H1 (cell line): Measurements from ENCODE around the gene ASAP3. TPM values are rescaled to one million over a fixed set of nuclear protein-coding genes. Genes with fewer than 3 reads are reported as not detected.
A peak's percentile ranks its signal among the peaks of the same experiment; 100 is the strongest.

Experiments used
- CTCF ChIA-PET: fragments of 300-600 bp; sonication (Branson Sonifier 250); formaldehyde crosslinking; loops from one replicate; lab custom pipeline; 2021; ENCODE audit not compliant: partially characterized antibody; lab: Charles Lee
- POLR2A ChIA-PET: fragments of 300-600 bp; sonication (Branson Sonifier 250); formaldehyde crosslinking; loops from one replicate; lab custom pipeline; 2021; ENCODE audit warnings: inconsistent platforms; ENCODE audit not compliant: partially characterized antibody; lab: Charles Lee
- DNase-seq, 2 experiments: peaks; one replicate each; pipeline versions ENCODE4 v3.0.0 to v3.0.0-alpha.2; 2010 to 2022; ENCODE audit warnings: low spot score in 2 of 2, low read depth in 1 of 2, mixed read lengths in 1 of 2
- FAIRE-seq: peaks from 2 replicates; lab custom pipeline; 2011; peaks lifted over from hg19 to GRCh38; lab: Jason Lieb, UNC
- H2AFZ ChIP-seq: 2 replicates; pipeline ENCODE4 v1.8.1; 2012; ENCODE audit warnings: low read length, inconsistent platforms
- H2AK5ac ChIP-seq: 2 replicates; pipeline ENCODE4 v1.6.1; 2013; ENCODE audit warnings: low read depth, low read length
- H2BK120ac ChIP-seq: replicated peaks from 2 replicates; pipeline ENCODE3; 2013; ENCODE audit warnings: low read depth, low read length, inconsistent platforms
- H2BK12ac ChIP-seq: 2 replicates; pipeline ENCODE4 v1.6.1; 2013; ENCODE audit warnings: low read depth, low read length
- H2BK15ac ChIP-seq: 2 replicates; pipeline ENCODE4 v1.6.1; 2013; ENCODE audit warnings: low read length
- H2BK20ac ChIP-seq: 2 replicates; pipeline ENCODE4 v1.6.1; 2013; ENCODE audit warnings: low read length
- H2BK5ac ChIP-seq: 2 replicates; pipeline ENCODE4 v1.6.1; 2013; ENCODE audit warnings: low read depth, low read length
- H3K14ac ChIP-seq: 2 replicates; pipeline ENCODE4 v1.6.1; 2013; ENCODE audit warnings: inconsistent platforms; ENCODE audit not compliant: insufficient read length
- H3K18ac ChIP-seq: 2 replicates; pipeline ENCODE4 v1.6.1; 2013; ENCODE audit warnings: low read length; ENCODE audit errors: extremely low read depth
- H3K23ac ChIP-seq: 2 replicates; pipeline ENCODE4 v1.6.1; 2013; ENCODE audit warnings: inconsistent platforms; ENCODE audit not compliant: insufficient read length
- H3K23me2 ChIP-seq: 2 replicates; pipeline ENCODE4 v1.6.1; 2013; ENCODE audit warnings: low read depth, low read length
- H3K27ac ChIP-seq: 2 replicates; pipeline ENCODE4 v1.6.1; 2011; ENCODE audit warnings: low read depth, low read length, inconsistent platforms
- H3K27me3 ChIP-seq, 4 experiments: replicated peaks in 1 of 4; 1 replicate in 1 of 4; 2 replicates in 3 of 4; pipeline versions ENCODE4 v1.6.1 to v1.8.1; 2011 to 2013; ENCODE audit warnings: low read length in 3 of 4, mild to moderate bottlenecking in 3 of 4, inconsistent platforms in 2 of 4, mixed read lengths in 2 of 4, moderate library complexity in 1 of 4; ENCODE audit not compliant: control insufficient read depth in 3 of 4, insufficient read depth in 3 of 4; ENCODE audit errors: extremely low read depth in 1 of 4
- H3K36me3 ChIP-seq, 4 experiments: 2 replicates each; pipeline versions ENCODE4 v1.6.1 to v1.8.1; 2011 to 2013; ENCODE audit warnings: mild to moderate bottlenecking in 4 of 4, low read length in 3 of 4, moderate library complexity in 2 of 4, control low read depth in 1 of 4, inconsistent platforms in 1 of 4; ENCODE audit not compliant: insufficient read depth in 4 of 4, control insufficient read depth in 2 of 4
- H3K4ac ChIP-seq: replicated peaks from 2 replicates; pipeline ENCODE3; 2013; ENCODE audit warnings: low read length, low read depth, mixed read lengths, inconsistent platforms; ENCODE audit not compliant: insufficient read length
- H3K4me1 ChIP-seq, 4 experiments: replicated peaks in 1 of 4; 1 replicate in 1 of 4; 2 replicates in 3 of 4; pipeline versions ENCODE4 v1.6.1 to v1.8.1; 2011 to 2013; ENCODE audit warnings: low read length in 3 of 4, inconsistent platforms in 2 of 4, mixed read lengths in 1 of 4; ENCODE audit not compliant: insufficient read depth in 4 of 4, control insufficient read depth in 3 of 4
- H3K4me2 ChIP-seq, 2 experiments: 2 replicates each; pipeline versions ENCODE4 v1.6.1 to v1.8.1; 2011 to 2013; ENCODE audit warnings: low read depth in 2 of 2, low read length in 2 of 2, control low read depth in 1 of 2, inconsistent platforms in 1 of 2, mild to moderate bottlenecking in 1 of 2; ENCODE audit not compliant: insufficient read depth in 1 of 2
- H3K4me3 ChIP-seq, 4 experiments: fragments of 200-600, 300-600 bp in 1 of 4; sonication (generic), shearing (Covaris generic), sonication (Bioruptor Twin) in 1 of 4; 2 replicates each; pipeline versions ENCODE4 v1.5.1 to v1.8.1; 2011 to 2016; ENCODE audit warnings: low read length in 4 of 4, low read depth in 3 of 4, control low read depth in 2 of 4, inconsistent platforms in 2 of 4, mild to moderate bottlenecking in 2 of 4, mixed read lengths in 1 of 4, moderate library complexity in 1 of 4; ENCODE audit not compliant: insufficient read depth in 2 of 4; ENCODE audit errors: extremely low read depth in 1 of 4
- H3K56ac ChIP-seq: replicated peaks from 2 replicates; pipeline ENCODE3; 2013; ENCODE audit warnings: low read depth, mild to moderate bottlenecking, mixed read lengths, low read length, inconsistent platforms; ENCODE audit not compliant: insufficient read length
- H3K79me1 ChIP-seq: 2 replicates; pipeline ENCODE4 v1.6.1; 2013; ENCODE audit warnings: low read depth, low read length, control low read depth
- H3K79me2 ChIP-seq, 2 experiments: 2 replicates each; pipeline versions ENCODE4 v1.6.1 to v1.8.1; 2012 to 2013; ENCODE audit warnings: low read length in 2 of 2, mild to moderate bottlenecking in 2 of 2, inconsistent platforms in 1 of 2; ENCODE audit not compliant: insufficient read depth in 2 of 2, control insufficient read depth in 1 of 2
- H3K9ac ChIP-seq, 4 experiments: replicated peaks in 1 of 4; 1 replicate in 1 of 4; 2 replicates in 3 of 4; pipeline versions ENCODE4 v1.6.1 to v1.8.1; 2011 to 2013; ENCODE audit warnings: low read depth in 3 of 4, low read length in 3 of 4, control low read depth in 2 of 4, mild to moderate bottlenecking in 2 of 4, moderate library complexity in 2 of 4, inconsistent platforms in 1 of 4; ENCODE audit errors: extremely low read depth in 1 of 4
- H3K9me3 ChIP-seq, 2 experiments: 2 replicates each; pipeline versions ENCODE4 v1.6.1 to v1.8.1; 2012 to 2013; ENCODE audit warnings: mild to moderate bottlenecking in 2 of 2, moderate library complexity in 2 of 2, control low read depth in 1 of 2, inconsistent platforms in 1 of 2, low read depth in 1 of 2, low read length in 1 of 2, mixed read lengths in 1 of 2; ENCODE audit not compliant: insufficient read depth in 2 of 2
- H4K20me1 ChIP-seq, 2 experiments: replicated peaks in 1 of 2; 2 replicates each; pipeline versions ENCODE3 to v1.8.1; 2011 to 2013; ENCODE audit warnings: inconsistent platforms in 2 of 2, low read length in 2 of 2, mild to moderate bottlenecking in 1 of 2; ENCODE audit not compliant: insufficient read depth in 2 of 2, control insufficient read depth in 1 of 2
- H4K5ac ChIP-seq: 2 replicates; pipeline ENCODE4 v1.6.1; 2013; ENCODE audit warnings: low read length, low read depth, mixed read lengths, inconsistent platforms; ENCODE audit not compliant: insufficient read length
- H4K8ac ChIP-seq: 2 replicates; pipeline ENCODE4 v1.8.0; 2013; ENCODE audit warnings: mild to moderate bottlenecking, moderate library complexity, low read length, inconsistent platforms; ENCODE audit not compliant: insufficient read depth; ENCODE audit errors: extremely low read depth
- H4K91ac ChIP-seq: replicated peaks from 2 replicates; pipeline ENCODE3; 2013; ENCODE audit warnings: low read length, mixed read lengths, inconsistent platforms; ENCODE audit not compliant: insufficient read length
- JUND ChIP-seq: IDR thresholded peaks from 2 replicates; pipeline ENCODE4 v1.6.1; 2011; ENCODE audit warnings: mild to moderate bottlenecking, improper control_type of control experiment, low read length
- SIRT6 ChIP-seq: IDR thresholded peaks from one replicate; pipeline ENCODE4 v1.7.1; 2012; ENCODE audit warnings: low read length, inconsistent platforms
- SIX5 ChIP-seq: IDR thresholded peaks from 2 replicates; pipeline ENCODE4 v1.6.1; 2011; ENCODE audit warnings: mild to moderate bottlenecking, low read depth, low read length
- WGBS, 2 experiments: shearing (Covaris generic) in 1 of 2; methylation state at CpG; one replicate each; pipeline versions ENCODE4 v1.1.6 to v1.1.7; 2013 to 2015; ENCODE audit warnings: low lambda C conversion rate in 2 of 2, mixed read lengths in 2 of 2, inconsistent platforms in 1 of 2, low coverage in 1 of 2, missing lambda C conversion rate in 1 of 2; ENCODE audit not compliant: insufficient replicate concordance in 2 of 2, insufficient coverage in 1 of 2, insufficient read length in 1 of 2; ENCODE audit errors: extremely low coverage in 1 of 2, missing lambda C conversion rate in 1 of 2; 5-methylcytosine and 5-hydroxymethylcytosine counted together
- polyA plus RNA-seq, 7 experiments: library from polyadenylated mRNA; depleted of rRNA in 3 of 7; stranded (reverse) in 5 of 7; unstranded in 2 of 7; fragments of >200 nt in 5 of 7; fragments of 200-250 nt in 2 of 7; gene quantifications; 1 replicate in 5 of 7; 2 replicates in 1 of 7; 4 replicates in 1 of 7; pipeline versions ENCODE4 v1.2.1 to v1.2.3, GENCODE V29; 2011 to 2013; ENCODE audit warnings: missing spikeins in 2 of 7, mixed read lengths in 2 of 7
- total RNA-seq: library from RNA; stranded (reverse); fragmentation: NEBNext Ultra II Directional; extraction: Animal tissue kit (Norgen Biotek cat#: 25700); gene quantifications from 2 replicates; pipeline ENCODE4 v1.2.1, GENCODE V29; 2021
- TF ChIP-seq, protein P1 (sequence below): IDR thresholded peaks from 2 replicates; pipeline ENCODE4 v1.6.1; 2012; ENCODE audit warnings: inconsistent platforms

The ASAP3 gene
- total and polyA plus RNA-seq, 2 of the 8 experiments (the other 6 are each of a cell fraction or from before 2014, with no cell fraction given): 53.1 to 58.0 TPM

DNA sequence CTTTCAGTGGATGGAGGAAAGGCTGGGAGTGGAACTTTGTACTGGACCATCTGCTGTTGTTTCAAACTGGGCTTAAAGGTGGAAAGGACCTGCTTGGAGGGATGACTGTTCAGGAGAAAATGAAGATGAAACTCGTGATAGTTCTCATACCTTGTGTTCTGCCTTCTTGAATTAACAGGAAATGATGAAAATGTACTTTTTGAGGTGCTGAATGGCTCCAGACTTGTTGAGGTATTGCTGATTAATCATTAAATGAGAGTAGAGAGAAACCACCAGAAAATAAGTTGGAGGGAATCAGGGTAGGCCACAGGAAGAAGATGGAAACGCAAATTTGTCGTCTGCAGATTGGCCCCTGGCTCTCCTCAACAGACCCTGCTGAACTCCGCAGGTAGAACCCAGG lies 88.1 kb downstream of the ASAP3 start:
- H3K4me1 ChIP-seq: peaks cover 0 to 10% (median 4%) of the 10 kb centered on the region in 4 experiments; a peak in 6 of 7 replicates
- H4K20me1 ChIP-seq: peaks cover 7 to 8% of the 10 kb centered on the region in 2 experiments
- 0 out of 2 replicates have a peak overlapping the region, but pooled peaks have one; percentile 3 for H3K18ac ChIP-seq
- ChIA-PET CTCF (interaction anchor here (1.0 to 3.2 kb wide), 3 partner anchors 7 to 81 kb away, joined by 3 to 26 read pairs (median 19); partner anchors contain the start of gene ZNF436), POLR2A (interaction anchor here (1.0 kb wide), 1 partner anchor 51 kb away, joined by 3 read pairs; the partner anchor contains the start of gene HNRNPR)
- peaks cover 10% of the 10 kb centered on the region for H3K23me2 ChIP-seq
- H4K8ac ChIP-seq: no peak overlapping the region
- no peak overlapping the region for H4K91ac ChIP-seq
- H2BK12ac ChIP-seq: no peak overlapping the region
- H2BK5ac ChIP-seq: no peak overlapping the region
- TF ChIP-seq SIX5 (no peak), SIRT6 (no peak), JUND (no peak)
- TF ChIP-seq, protein P1, sequence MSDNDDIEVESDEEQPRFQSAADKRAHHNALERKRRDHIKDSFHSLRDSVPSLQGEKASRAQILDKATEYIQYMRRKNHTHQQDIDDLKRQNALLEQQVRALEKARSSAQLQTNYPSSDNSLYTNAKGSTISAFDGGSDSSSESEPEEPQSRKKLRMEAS: no peak
- 0 out of 2 replicates have a peak, but pooled peaks cover 3% of the 10 kb centered on the region for H3K79me1 ChIP-seq
- no peaks in the 10 kb centered on the region for H3K79me2 ChIP-seq
- FAIRE-seq (no peak), DNase-seq (no peak)
- H3K23ac ChIP-seq: no peak overlapping the region
- no peaks in the 10 kb centered on the region for H3K36me3 ChIP-seq
- H3K9me3 ChIP-seq: peaks cover 4 to 8% of the 10 kb centered on the region in 2 experiments; a peak in 2 of 4 replicates
- peaks cover 34 to 84% (median 58%) of the 10 kb centered on the region in 4 experiments for H3K27me3 ChIP-seq
- H3K9ac ChIP-seq: no peak overlapping the region
- no peak overlapping the region for H3K27ac ChIP-seq
- no peak overlapping the region for H2BK120ac ChIP-seq
- H2AFZ ChIP-seq: no peak overlapping the region
- 73% methylated on average over 4 of the region's 4 CpGs; no CpG with 5 or more reads in 1 of the 2 experiments for WGBS, 2 experiments
- H3K4ac ChIP-seq: no peak overlapping the region
- H2BK20ac ChIP-seq: no peak overlapping the region
- H3K56ac ChIP-seq: no peak overlapping the region
- H3K4me3 ChIP-seq: no peak overlapping the region
- no peak overlapping the region for H3K4me2 ChIP-seq
- H2BK15ac ChIP-seq: no peak overlapping the region
- no peak overlapping the region for H4K5ac ChIP-seq
- no peak overlapping the region for H3K14ac ChIP-seq
- H2AK5ac ChIP-seq: no peak overlapping the region
